ENCODE results near the gene GLYR1.

Gene GLYR1

DNA sequence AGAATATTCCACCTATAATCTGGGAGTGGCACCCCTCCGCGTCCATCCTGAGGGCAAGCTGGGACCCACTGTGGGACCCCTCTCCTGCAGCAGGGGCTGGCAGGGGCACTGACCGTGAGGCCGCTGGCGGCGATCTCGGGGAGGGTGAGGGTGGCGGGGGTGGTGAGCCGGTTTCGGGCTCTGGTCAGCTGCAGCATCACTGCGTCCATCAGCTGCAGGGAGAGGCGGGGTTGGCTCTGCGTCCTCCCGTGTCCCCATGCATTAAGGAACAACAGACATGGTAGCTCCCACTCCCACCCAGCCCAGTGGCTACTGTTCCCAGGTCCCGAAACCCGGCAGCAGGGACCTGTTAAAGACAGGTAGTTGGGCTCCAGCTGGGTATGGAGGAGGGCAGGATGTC, 48.6 kb downstream of the GLYR1 start:
- no peak overlapping the region for H3K4me3 ChIP-seq (ENCODE audit: low read depth, low read length, poor library complexity, severe bottlenecking)
- H3K9ac ChIP-seq (ENCODE audit: low read length) = no peak overlapping the region
- H3K36me3 ChIP-seq (ENCODE audit: insufficient read depth, low read length) = no peaks in the 10 kb centered on the region
- peaks cover 15% of the 10 kb centered on the region for H3K4me1 ChIP-seq (ENCODE audit: insufficient read depth, low read length, severe bottlenecking)
- H3K27ac ChIP-seq (ENCODE audit: low read depth, low read length, poor library complexity, severe bottlenecking) = no peak overlapping the region
- H4K20me1 ChIP-seq (ENCODE audit: insufficient read depth, low read length) = no peaks in the 10 kb centered on the region
- no peaks in the 10 kb centered on the region for H3K9me2 ChIP-seq (ENCODE audit: low read depth, low read length)
- no peaks in the 10 kb centered on the region for H3K9me3 ChIP-seq (ENCODE audit: low read length)
- H3F3A ChIP-seq (ENCODE audit: insufficient read depth, low read length) = no peaks in the 10 kb centered on the region
- no peaks in the 10 kb centered on the region for H3K79me2 ChIP-seq (ENCODE audit: insufficient read depth, low read length)
- no peak for TF ChIP-seq EZH2 (IDR thresholded peaks at IDR 0.05; ENCODE audit: borderline replicate concordance, low read length)
- no peak for TF ChIP-seq CTCF (IDR thresholded peaks at IDR 0.05; ENCODE audit: low read length)
- peaks cover 3% of the 10 kb centered on the region; the same call in 1 of the 2 replicates for H3K27me3 ChIP-seq (ENCODE audit: insufficient read depth, low read length)
- H2AFZ ChIP-seq (ENCODE audit: low read length) = no peak overlapping the region
- H3K4me2 ChIP-seq (ENCODE audit: low read length) = no peak overlapping the region

GRCh38 chr16:4797805-4798252, 49.3 kb downstream of the GLYR1 start:
- TF ChIP-seq EZH2 (IDR thresholded peaks at IDR 0.05; ENCODE audit: borderline replicate concordance, low read length) = no peak
- no peak for TF ChIP-seq CTCF (IDR thresholded peaks at IDR 0.05; ENCODE audit: low read length)

DNA sequence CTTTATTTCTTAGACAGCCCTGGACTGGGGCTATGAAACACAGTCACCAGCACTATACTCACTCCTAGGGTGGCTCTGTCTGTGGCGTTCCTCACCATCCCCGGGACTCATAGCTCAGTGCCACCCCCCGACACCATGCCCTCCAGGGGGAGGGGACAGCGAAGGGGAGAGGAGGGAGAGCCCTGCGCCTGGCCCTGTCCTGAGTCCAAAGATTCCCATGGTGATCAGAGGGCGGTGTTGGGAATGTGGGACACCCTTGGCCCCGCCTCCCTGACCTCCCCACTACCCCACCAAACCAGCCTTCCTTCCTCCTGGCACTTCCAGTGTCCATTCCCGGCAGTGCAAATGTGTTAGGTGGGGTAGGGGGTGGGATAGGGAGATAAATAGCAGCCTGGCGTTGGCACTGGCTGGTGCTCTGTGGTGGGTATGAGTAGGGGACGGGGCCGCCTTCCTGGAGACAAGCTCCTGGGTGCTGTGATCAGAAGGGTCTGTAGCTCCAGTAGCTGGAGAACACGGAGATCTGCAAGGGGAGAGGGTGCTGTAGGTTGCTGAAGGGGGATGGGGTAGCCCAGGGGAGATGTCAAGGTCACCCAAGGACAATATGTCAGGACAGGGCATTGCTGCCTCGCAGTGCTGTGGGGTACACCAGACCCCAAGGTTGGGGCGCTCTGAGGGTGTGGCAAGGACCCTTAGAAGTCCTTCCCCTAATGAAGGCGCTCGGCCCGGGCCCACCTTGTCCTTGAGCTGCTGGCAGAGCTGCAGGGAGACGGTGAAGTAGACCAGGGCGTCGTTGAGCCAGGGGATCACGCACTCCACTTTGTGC, 49.9 kb downstream of the GLYR1 start:
- H3K27me3 ChIP-seq (ENCODE audit: insufficient read depth, low read length) = peaks cover 3% of the 10 kb centered on the region; the same call in 1 of the 2 replicates
- no peak overlapping the region for H2AFZ ChIP-seq (ENCODE audit: low read length)
- H3K9me3 ChIP-seq (ENCODE audit: low read length) = no peaks in the 10 kb centered on the region
- H3K4me2 ChIP-seq (ENCODE audit: low read length) = no peak overlapping the region
- no peak overlapping the region for H3K27ac ChIP-seq (ENCODE audit: low read depth, low read length, poor library complexity, severe bottlenecking)
- H3K36me3 ChIP-seq (ENCODE audit: insufficient read depth, low read length) = no peaks in the 10 kb centered on the region
- no peaks in the 10 kb centered on the region for H3K79me2 ChIP-seq (ENCODE audit: insufficient read depth, low read length)
- no peak overlapping the region for H3K4me3 ChIP-seq (ENCODE audit: low read depth, low read length, poor library complexity, severe bottlenecking)
- H3K9ac ChIP-seq (ENCODE audit: low read length) = no peak overlapping the region
- H4K20me1 ChIP-seq (ENCODE audit: insufficient read depth, low read length) = no peaks in the 10 kb centered on the region
- H3F3A ChIP-seq (ENCODE audit: insufficient read depth, low read length) = no peaks in the 10 kb centered on the region
- no peak for TF ChIP-seq EZH2 (IDR thresholded peaks at IDR 0.05; ENCODE audit: borderline replicate concordance, low read length)
- no peak for TF ChIP-seq CTCF (IDR thresholded peaks at IDR 0.05; ENCODE audit: low read length)
- peaks cover 9% of the 10 kb centered on the region for H3K4me1 ChIP-seq (ENCODE audit: insufficient read depth, low read length, severe bottlenecking)
- no peaks in the 10 kb centered on the region for H3K9me2 ChIP-seq (ENCODE audit: low read depth, low read length)

More at GRCh38 chr16:4797805-4798252, 49.3 kb downstream of the GLYR1 start:
- no peak overlapping the region for H2AFZ ChIP-seq (ENCODE audit: low read length)
- H3K9me2 ChIP-seq (ENCODE audit: low read depth, low read length) = no peaks in the 10 kb centered on the region
- no peak overlapping the region for H3K4me2 ChIP-seq (ENCODE audit: low read length)
- no peaks in the 10 kb centered on the region for H4K20me1 ChIP-seq (ENCODE audit: insufficient read depth, low read length)
- no peaks in the 10 kb centered on the region for H3K9me3 ChIP-seq (ENCODE audit: low read length)
- peaks cover 9% of the 10 kb centered on the region for H3K4me1 ChIP-seq (ENCODE audit: insufficient read depth, low read length, severe bottlenecking)
- no peak overlapping the region for H3K4me3 ChIP-seq (ENCODE audit: low read depth, low read length, poor library complexity, severe bottlenecking)
- no peak overlapping the region for H3K27ac ChIP-seq (ENCODE audit: low read depth, low read length, poor library complexity, severe bottlenecking)
- peaks cover 3% of the 10 kb centered on the region; the same call in 1 of the 2 replicates for H3K27me3 ChIP-seq (ENCODE audit: insufficient read depth, low read length)
- H3K36me3 ChIP-seq (ENCODE audit: insufficient read depth, low read length) = no peaks in the 10 kb centered on the region
- no peaks in the 10 kb centered on the region for H3F3A ChIP-seq (ENCODE audit: insufficient read depth, low read length)
- no peak overlapping the region for H3K9ac ChIP-seq (ENCODE audit: low read length)
- H3K79me2 ChIP-seq (ENCODE audit: insufficient read depth, low read length) = no peaks in the 10 kb centered on the region

Data from OCI-LY1 (cell line).